DND-41 (cell line): ENCODE data around the gene CYP27B1.

ENCODE experiments used
- EZH2 ChIP-seq: IDR thresholded peaks from 3 replicates; pipeline ENCODE4 v1.6.1; 2012; ENCODE audit warnings: borderline replicate concordance, low read depth, mild to moderate bottlenecking, moderate library complexity, low read length, inconsistent platforms; ENCODE audit not compliant: severe bottlenecking
- TF ChIP-seq, protein P1 (sequence below): IDR thresholded peaks from 2 replicates; pipeline ENCODE4 v1.5.1; 2012; ENCODE audit warnings: borderline replicate concordance, low read length, moderate library complexity, mild to moderate bottlenecking; ENCODE audit not compliant: poor library complexity, severe bottlenecking; ENCODE audit errors: extremely low read depth

DNA sequence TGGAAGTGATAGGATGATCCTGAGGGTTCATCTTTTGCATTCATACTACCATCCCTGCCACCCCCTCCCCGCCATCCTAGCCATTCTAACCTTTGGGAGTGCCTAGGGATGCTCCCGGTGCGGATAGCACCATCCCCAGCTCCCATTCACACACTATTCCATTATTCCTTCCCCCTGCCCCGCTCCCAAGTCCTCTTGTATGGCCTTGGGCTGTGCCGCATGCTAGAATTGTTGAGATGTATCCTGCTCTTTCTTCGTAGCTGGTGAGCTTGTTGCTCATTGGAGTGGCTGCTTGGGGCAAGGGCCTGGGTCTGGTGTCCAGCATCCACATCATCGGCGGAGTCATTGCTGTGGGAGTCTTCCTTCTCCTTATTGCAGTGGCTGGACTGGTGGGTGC, 21.4 kb downstream of the CYP27B1 start:
- TF ChIP-seq EZH2, result no peak
- TF ChIP-seq, protein P1, sequence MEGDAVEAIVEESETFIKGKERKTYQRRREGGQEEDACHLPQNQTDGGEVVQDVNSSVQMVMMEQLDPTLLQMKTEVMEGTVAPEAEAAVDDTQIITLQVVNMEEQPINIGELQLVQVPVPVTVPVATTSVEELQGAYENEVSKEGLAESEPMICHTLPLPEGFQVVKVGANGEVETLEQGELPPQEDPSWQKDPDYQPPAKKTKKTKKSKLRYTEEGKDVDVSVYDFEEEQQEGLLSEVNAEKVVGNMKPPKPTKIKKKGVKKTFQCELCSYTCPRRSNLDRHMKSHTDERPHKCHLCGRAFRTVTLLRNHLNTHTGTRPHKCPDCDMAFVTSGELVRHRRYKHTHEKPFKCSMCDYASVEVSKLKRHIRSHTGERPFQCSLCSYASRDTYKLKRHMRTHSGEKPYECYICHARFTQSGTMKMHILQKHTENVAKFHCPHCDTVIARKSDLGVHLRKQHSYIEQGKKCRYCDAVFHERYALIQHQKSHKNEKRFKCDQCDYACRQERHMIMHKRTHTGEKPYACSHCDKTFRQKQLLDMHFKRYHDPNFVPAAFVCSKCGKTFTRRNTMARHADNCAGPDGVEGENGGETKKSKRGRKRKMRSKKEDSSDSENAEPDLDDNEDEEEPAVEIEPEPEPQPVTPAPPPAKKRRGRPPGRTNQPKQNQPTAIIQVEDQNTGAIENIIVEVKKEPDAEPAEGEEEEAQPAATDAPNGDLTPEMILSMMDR, result no peak
